HPDE6-E6E7 (cell line): ENCODE results near the gene C6orf89.
"Not testable (repeated sequence)": the region's sequence is repeated elsewhere in the genome, so short reads cannot be mapped to it uniquely, and the experiment has no call there.

Experiments
- DNase-seq: peaks from one replicate; pipeline ENCODE4 v3.0.0; 2011; ENCODE audit warnings: missing footprints; ENCODE audit errors: extremely low spot score

The C6orf89 gene

GRCh38 chr6:36888115-36888643 is 2.4 kb downstream of the C6orf89 start:
- no peak for DNase-seq

GRCh38 chr6:36888654-36889481 is 3.1 kb downstream of the C6orf89 start:
- DNase-seq, result no peak

- no peak for DNase-seq
These were observed 4.4 kb downstream of the C6orf89 start for GRCh38 chr6:36890112-36890663.

- not testable (repeated sequence) for DNase-seq
These were observed 5.4 kb downstream of the C6orf89 start for GRCh38 chr6:36891153-36891552.

- DNase-seq, result no peak
These were observed 8.5 kb downstream of the C6orf89 start for GRCh38 chr6:36893976-36894932.

- no peak for DNase-seq
These were observed 11.9 kb downstream of the C6orf89 start for GRCh38 chr6:36897609-36898008.

- no peak for DNase-seq
These were observed 18.4 kb downstream of the C6orf89 start for GRCh38 chr6:36904114-36904513.

GRCh38 chr6:36904851-36905393 is 19.2 kb downstream of the C6orf89 start:
- DNase-seq, result no peak

GRCh38 chr6:36906539-36907325 is 21.0 kb downstream of the C6orf89 start:
- no peak for DNase-seq

- DNase-seq, result no peak
These were observed 22.0 kb downstream of the C6orf89 start for GRCh38 chr6:36907781-36908180.

- no peak for DNase-seq
These were observed 23.0 kb downstream of the C6orf89 start for GRCh38 chr6:36908747-36909146.

GRCh38 chr6:36912030-36912454 is 26.3 kb downstream of the C6orf89 start:
- DNase-seq, result no peak

- peak; percentile 91 for DNase-seq
These were observed 26.8 kb downstream of the C6orf89 start for GRCh38 chr6:36912586-36912985.

GRCh38 chr6:36913082-36913481 is 27.3 kb downstream of the C6orf89 start:
- no peak for DNase-seq

- peak; percentile 95 for DNase-seq
These were observed 28.6 kb downstream of the C6orf89 start for GRCh38 chr6:36914227-36914794.

- DNase-seq, result no peak
These were observed 29.8 kb downstream of the C6orf89 start for GRCh38 chr6:36915599-36915998.

- DNase-seq, result no peak
These were observed 30.4 kb downstream of the C6orf89 start for GRCh38 chr6:36916126-36916525.

GRCh38 chr6:36917541-36918193 is 31.9 kb downstream of the C6orf89 start:
- no peak for DNase-seq

GRCh38 chr6:36920049-36920448 is 34.3 kb downstream of the C6orf89 start:
- DNase-seq, result no peak

- no peak for DNase-seq
These were observed 34.8 kb downstream of the C6orf89 start for GRCh38 chr6:36920546-36920945.
